Measurements from ENCODE around the gene ANAPC2. TPM values are rescaled to one million over a fixed set of nuclear protein-coding genes. Genes with fewer than 3 reads are reported as not detected.

Gene ANAPC2
- total RNA-seq, 4 donors from 2014 or later: 14.0 to 34.1 (median 25.1) TPM

- peak; percentile 54 for DNase-seq
- H3K27me3 ChIP-seq: no peaks in the 10 kb centered on the region
Measured at GRCh38 chr9:137205126-137206069, 17.0 kb upstream of the ANAPC2 start, which contains the start of the genes NDOR1 and TMEM203. TSS of gene NDOR1 (plus strand) at chr9:137205700. CDS start at chr9:137205778, 78 bp downstream. TSS of gene TMEM203 (minus strand) at chr9:137205648. CDS start at chr9:137205414, 234 bp downstream.

GRCh38 chr9:137204731-137205125, 16.4 kb upstream of the ANAPC2 start:
- H3K4me3 ChIP-seq: peak overlapping the region; percentile 93 to 99 (median 98)
- peaks cover 42 to 63% (median 46%) of the 10 kb centered on the region in 3 donors for H3K4me1 ChIP-seq
- DNase-seq: no peak
- WGBS, 2 donors: 17 to 50% methylated on average over 2 to 15 of the region's 21 CpGs
- peak overlapping the region; percentile 88 to 96 (median 92) for H3K27ac ChIP-seq
- TF ChIP-seq CTCF (IDR thresholded peaks at IDR 0.05): no peak
- TF ChIP-seq POLR2A (IDR thresholded peaks at IDR 0.05): no peak
- H3K36me3 ChIP-seq: peaks cover 0 to 15% (median 0%) of the 10 kb centered on the region in 3 donors
- H3K27me3 ChIP-seq: no peaks in the 10 kb centered on the region
- intact Hi-C loops (cut with DNase I): no loop called here
- no peaks in the 10 kb centered on the region for H3K9me3 ChIP-seq

More at GRCh38 chr9:137205126-137206069, 17.0 kb upstream of the ANAPC2 start, which contains the start of the genes NDOR1 and TMEM203:
- Histone ChIP-seq H3K4me3 (peak within 1 kb of the TSS; percentile 93 to 99 (median 98)), H3K36me3 (peaks cover 0 to 21% (median 4%) of the 10 kb centered on the region in 3 donors), H3K4me1 (peaks cover 40 to 60% (median 45%) of the 10 kb centered on the region in 3 donors), H3K9me3 (no peaks in the 10 kb centered on the region), H3K27ac (peak within 1 kb of the TSS; percentile 88 to 96 (median 92))
- WGBS, 2 donors: 0% methylated on average over 12 of the region's 98 CpGs; no CpG with 5 or more reads in 1 of the 2 donors
- TF ChIP-seq POLR2A (IDR thresholded peaks at IDR 0.05) (peak in 3 of 4 donors; percentile 65 to 87 (median 70)), CTCF (IDR thresholded peaks at IDR 0.05) (peak in 1 of 6 experiments; percentile 22)
- intact Hi-C loops (cut with DNase I): no loop called here

GRCh38 chr9:137202966-137203365, 14.6 kb upstream of the ANAPC2 start:
- TF ChIP-seq CTCF (IDR thresholded peaks at IDR 0.05) (no peak), POLR2A (IDR thresholded peaks at IDR 0.05) (no peak)
- no peaks in the 10 kb centered on the region for H3K9me3 ChIP-seq
- H3K27me3 ChIP-seq: no peaks in the 10 kb centered on the region
- no peak for DNase-seq
- intact Hi-C loops (cut with DNase I): no loop called here
- H3K27ac ChIP-seq: no peak overlapping the region
- 74 to 78% methylated on average over 5 to 6 of the region's 8 CpGs for WGBS, 2 donors
- H3K4me3 ChIP-seq: no peak overlapping the region
- peaks cover 58 to 80% (median 64%) of the 10 kb centered on the region in 3 donors for H3K4me1 ChIP-seq
- no peaks in the 10 kb centered on the region for H3K36me3 ChIP-seq

GRCh38 chr9:137201205-137201868, 13.0 kb upstream of the ANAPC2 start:
- DNase-seq: no peak
- intact Hi-C loops (cut with DNase I): no loop called here
- H3K9me3 ChIP-seq: no peaks in the 10 kb centered on the region
- WGBS, 2 donors: 14 to 15% methylated on average over 9 to 13 of the region's 23 CpGs
- TF ChIP-seq POLR2A (IDR thresholded peaks at IDR 0.05) (no peak), CTCF (IDR thresholded peaks at IDR 0.05) (peak in 1 of 6 experiments; percentile 4)
- peak overlapping the region; percentile 59 to 82 (median 72) for H3K4me3 ChIP-seq
- H3K4me1 ChIP-seq: peaks cover 63 to 85% (median 72%) of the 10 kb centered on the region in 3 donors
- no peaks in the 10 kb centered on the region for H3K27me3 ChIP-seq
- H3K27ac ChIP-seq: peak overlapping the region; percentile 89 to 94 (median 90)
- no peaks in the 10 kb centered on the region for H3K36me3 ChIP-seq

All from esophagus squamous epithelium (tissue), 5 donors.